Stimulated activated CD8-positive, alpha-beta memory T cell treated with anti-CD3 and anti-CD28 coated beads, Interleukin-12 subunit alpha, Interleukin-12 subunit beta, amount 100 ng/mL, for 24 hours (primary cell): ENCODE measurements around the gene RGL1.

ENCODE experiments used
- DNase-seq: peaks from one replicate; pipeline ENCODE4 v3.0.0-alpha.2; 2020; ENCODE audit errors: extremely low read depth

The RGL1 gene

DNA sequence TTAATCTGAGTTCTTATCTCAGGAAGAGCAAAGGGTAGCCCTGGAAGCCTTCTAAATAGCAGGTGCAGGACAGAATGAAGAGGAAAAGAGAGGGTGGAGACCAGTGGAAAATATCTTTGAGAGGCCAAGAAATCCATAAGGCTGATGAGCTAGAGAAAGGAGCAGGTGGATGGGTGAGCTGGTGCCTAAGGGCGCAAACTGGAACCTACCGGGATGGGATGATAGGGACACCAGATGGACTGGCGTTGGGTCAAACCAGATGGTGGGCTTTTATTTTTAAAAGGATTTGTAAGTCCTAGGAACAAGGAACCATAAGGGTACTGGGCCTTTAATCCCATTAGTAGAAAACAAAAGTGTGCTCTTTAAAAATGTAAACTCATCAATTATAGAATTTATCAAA, 59.7 kb downstream of the RGL1 start:
- DNase-seq = no peak

DNA sequence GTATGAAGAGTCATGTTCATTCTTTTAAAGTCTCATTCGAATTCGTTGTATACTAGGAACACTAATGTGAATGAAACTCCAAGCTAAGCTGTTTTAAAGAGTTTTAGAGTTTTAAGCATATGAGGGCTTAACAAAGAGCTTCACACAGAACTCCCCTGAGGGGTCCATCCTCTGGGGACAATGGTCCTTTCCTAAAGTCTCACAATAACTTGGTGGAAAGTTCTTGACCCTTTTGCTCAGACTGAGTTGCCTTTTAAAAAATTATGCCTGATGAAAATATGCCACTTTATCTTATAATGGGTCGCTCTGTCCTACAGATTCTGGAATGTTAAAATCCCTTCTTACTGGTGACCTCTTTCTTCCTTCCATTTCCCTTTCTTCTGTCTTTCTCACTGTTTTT, 64.3 kb downstream of the RGL1 start:
- no peak for DNase-seq

DNA sequence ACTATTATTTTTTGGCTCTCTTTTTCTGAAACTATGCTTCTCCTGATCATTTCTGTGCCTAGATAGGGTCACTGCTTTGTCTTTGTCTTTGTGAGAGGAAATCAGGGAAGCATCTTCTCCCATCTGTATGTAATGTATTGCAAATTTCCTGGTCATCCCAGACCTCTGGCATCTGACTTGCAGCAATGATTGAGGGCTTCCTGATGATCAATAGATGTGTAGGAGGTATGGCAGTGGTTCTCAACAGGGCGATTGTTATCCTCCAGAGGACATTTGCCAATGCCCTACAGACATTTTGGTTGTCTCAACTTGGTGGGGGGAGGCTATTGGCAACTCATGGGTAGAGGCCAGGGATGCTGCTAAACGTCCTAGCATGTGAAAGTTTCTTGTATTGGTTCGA, 64.7 kb downstream of the RGL1 start:
- no peak for DNase-seq

DNA sequence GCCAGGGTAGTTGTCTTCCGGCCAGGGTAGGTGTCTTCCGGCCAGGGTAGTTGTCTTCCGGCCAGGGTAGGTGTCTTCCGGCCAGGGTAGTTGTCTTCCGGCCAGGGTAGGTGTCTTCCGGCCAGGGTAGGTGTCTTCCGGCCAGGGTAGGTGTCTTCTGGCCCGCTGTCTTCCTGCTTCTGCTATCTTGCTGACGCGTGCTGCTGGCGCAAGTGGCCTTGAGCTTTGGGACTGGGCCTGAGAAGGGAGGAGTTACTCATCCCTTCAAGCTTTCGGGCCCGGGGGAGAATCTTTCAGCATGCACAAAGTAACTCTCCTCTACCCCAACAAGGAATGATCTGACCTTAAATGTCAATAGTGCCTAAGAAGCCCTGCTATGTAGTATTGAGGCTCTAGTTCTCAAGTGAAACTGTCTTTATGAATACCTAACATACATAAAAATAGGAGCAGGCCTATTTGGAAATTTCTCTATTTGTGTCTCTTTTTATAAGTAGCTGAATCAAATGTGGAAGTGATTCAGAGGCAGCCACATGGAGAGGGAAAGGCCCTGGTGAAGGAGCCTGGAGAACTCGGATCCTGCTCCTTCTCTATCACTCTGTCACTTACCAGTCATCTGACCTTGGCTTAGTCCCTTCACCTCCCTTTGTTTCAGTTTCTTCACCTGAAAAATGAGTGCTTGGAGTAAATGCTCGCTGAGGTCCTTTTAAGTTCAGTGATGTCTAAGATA, 65.6 kb downstream of the RGL1 start:
- DNase-seq = no peak

DNA sequence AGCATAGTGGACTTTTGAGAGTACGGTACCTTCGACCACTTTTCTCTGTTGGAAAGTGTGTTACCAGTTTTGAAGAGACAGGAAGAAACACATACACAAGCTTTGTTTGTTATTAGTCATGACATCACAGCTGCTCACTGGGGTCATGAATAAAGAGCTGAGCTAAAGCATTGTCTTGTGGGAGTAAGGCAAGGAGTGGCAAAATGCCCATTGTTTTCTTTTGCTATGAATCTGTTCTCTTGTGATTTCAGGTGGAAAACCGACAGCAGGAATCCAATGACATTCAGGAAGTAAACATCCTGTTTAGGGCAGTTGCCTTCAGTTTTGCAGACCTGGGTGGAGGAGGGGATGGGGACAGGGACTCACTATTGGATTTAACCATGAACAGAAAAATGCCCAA, 66.2 kb downstream of the RGL1 start:
- DNase-seq = no peak

DNA sequence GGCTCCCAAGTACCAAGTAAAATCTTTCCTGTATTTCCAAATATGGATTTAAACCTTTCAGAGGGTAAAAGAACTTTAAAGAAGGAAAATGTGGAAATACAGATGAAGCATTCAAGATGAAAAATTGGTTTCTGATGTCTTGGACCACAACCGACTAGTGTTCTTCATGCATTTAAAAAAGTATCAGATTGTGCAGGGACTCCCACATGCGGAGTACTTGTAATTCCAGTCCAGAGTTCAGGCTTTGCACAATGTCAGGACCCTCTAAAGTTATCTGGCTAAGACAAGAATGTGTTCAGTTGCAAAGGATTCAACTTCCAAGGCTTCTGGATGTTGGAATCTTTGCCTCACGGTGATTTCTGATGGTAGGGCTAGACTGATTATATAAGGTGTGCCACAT, 66.7 kb downstream of the RGL1 start:
- DNase-seq = no peak

DNA sequence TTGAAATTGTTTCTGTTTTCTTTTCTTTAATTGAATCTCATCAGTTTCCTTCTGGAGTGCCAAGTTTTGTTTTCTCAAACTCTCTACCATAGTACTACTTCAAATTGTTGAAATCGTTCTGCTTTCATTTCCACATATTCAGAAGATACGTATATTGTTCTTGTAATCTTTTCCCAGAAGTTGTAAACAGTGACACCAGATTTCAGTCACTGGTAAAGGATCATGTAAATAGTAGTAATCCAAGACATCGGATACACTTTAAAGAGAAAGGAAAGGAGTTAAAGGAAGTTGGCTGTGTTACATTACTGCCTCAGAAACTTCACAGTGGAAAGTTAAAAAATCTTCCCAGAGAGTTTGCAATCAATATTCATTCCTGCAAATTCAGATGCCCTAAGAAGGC, 67.5 kb downstream of the RGL1 start:
- DNase-seq = no peak

DNA sequence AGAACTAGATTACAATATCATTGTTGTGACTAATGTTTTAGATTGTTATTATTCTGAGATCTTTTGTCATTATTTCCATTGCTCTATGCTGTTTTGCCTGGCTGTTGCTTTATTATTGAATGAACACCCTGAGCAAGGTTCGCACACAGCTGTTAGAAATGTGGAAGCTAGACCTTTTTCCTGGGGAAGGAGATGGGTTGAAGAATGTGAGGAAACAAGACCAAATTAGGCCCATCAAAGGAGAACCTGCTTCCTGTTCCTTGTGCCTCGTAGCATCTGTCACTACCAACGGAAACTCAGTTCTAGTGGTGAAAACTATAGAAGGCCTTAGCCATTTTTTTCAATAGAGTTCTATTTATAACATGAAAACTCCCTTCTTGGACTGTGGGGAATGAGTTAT, 68.7 kb downstream of the RGL1 start:
- DNase-seq = no peak

DNA sequence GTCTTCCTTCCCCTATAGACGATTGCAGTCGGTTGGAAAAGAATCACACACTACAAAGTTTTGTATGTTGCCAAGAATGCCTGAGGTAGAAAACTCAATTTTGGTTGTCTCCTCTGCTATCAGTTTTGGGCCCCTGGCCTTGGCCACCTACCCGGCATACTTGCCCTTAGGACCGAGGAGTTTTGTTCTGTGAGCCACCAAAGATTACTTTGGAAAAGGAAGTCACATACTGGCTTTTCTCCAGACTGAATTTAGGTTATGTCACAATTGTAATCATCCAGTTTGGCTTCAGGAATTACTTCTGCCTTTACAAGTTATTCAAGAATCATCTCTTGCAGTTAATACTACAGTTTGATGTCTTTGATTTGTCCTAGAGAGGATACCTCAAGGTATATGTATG, 71.4 kb downstream of the RGL1 start:
- DNase-seq = no peak

DNA sequence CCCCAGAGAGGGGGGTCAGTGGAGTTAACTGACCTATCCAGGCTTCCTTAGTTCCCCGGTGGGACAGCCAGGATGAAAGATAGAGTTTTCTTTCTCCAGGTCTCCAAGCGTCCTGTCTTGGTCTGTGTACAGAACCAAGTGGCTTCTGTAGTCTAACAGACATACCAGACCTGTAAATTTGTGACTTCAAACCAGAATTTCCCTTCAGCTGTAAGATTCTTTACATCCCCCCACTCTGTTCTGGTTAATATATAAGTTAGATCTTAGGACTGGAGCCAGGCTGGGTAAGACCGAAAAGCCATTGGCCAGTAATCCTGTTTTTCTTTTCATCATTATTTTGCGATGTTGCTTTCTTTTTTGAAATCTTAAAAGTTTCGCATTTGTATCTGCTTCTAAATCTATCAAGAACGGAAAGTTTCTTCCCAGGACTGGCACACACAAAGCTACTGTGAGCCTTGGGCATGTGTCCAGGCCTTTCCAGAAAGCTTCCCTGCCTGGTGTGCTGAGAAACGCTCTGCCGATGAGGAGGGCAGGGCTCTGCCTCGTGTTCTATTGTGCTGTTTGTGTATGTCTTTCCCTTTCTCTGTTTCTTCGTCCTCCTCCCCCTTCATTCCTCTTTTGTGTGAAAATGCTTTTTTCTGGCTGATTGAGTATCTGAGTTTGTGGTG, 72.3 kb downstream of the RGL1 start:
- DNase-seq = no peak

DNA sequence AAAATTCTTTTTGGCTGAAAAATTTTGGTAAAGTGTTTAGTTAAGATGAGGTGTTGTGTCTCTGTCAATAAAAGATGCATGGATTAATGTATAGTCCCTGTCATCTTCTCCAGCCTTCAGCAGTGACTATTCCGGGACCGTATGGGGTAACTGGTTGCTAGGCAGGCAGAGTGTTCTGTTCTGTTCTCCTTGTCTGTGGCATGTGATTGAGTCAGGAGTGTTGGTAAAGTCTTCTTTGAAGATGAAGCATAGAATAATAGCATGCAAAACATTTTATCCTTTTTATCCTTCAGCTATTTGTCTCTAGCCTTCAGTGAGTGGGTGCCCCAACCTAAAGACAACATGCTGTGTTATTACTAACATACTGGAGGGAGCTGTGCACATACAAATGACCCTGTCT, 74.6 kb downstream of the RGL1 start:
- DNase-seq = no peak

DNA sequence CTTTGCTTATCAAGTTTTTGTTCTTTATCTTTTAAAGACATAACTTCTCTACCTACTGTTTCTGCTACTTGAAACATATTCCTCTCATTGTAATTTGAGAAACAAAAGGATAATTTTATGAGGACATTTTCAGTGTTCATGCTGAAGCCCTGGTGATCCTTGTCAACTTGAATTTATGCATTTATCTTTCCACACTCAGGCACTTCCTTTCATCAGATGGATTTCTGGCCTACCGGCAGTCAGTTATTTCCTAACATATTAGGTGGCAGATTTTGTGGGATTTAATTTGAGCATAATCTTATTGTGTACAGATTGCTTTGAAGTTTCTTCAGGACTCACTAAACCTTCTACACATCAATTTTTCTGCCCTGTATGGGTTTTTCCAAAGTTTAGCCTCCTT, 75.0 kb downstream of the RGL1 start:
- DNase-seq = no peak

DNA sequence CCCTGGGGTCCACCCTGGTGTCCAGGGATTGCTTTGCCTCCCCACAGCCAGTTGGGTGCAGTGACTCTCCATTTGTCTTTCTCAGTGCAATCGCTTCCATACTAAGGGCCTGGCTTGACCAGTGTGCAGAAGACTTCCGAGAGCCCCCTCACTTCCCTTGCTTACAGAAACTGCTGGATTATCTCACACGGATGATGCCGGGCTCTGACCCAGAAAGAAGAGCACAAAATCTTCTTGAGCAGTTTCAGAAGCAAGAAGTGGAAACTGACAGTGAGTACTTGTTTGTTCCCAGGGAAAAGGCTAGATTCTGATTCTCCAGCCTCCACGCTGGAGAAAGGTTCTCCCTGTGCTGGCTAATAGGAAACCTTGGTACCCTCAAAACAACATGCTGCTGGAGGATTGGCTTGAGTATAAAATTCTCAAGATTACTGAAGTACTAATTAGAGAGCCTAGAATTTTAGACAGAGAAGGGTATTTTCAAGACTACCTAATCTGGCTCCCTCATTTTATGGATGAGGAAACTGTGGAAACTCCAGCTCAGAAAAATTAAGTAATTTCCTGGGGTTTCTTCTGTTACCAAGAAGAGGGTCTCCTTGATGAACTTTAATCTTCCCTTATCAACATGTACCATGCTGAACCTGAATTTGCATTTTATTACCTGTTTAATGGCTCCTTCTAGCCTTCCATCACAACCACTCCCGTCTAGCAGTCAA, 75.8 kb downstream of the RGL1 start:
- DNase-seq = no peak

DNA sequence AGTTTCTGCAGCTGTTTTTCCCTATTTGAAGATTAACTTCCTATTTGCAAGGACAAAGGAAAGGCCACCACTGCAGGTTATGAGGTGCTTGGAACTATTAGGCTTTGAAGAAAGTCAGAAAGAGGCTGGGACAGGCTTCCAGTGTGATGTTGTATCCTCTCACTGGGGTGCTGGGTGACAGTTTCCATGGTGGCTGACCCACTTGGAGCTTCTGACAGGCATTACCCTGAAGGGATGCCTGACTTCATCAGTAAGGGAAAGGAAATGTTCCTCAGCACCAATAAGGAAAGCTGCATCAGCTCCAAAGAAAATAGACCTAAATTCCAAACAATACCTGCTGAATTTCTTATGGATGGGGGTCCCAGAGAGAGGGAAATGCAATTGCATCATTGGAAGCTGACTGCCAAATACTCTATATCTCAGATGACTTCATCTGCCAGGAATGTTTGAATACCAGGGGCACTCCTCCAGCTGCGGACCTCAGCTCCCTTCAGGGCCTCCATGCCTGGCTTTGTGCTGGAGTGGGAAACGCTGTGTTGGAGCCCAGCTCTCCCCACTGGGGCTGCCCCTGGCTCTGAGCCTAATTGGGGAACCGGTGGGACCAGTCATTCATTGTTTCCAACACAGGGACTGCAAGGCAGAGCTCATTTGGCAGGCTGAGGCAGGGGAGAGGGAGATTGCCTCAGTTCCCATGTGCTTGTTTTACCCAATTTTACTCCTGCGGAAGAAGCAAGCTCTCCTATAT, 76.6 kb downstream of the RGL1 start:
- no peak for DNase-seq

DNA sequence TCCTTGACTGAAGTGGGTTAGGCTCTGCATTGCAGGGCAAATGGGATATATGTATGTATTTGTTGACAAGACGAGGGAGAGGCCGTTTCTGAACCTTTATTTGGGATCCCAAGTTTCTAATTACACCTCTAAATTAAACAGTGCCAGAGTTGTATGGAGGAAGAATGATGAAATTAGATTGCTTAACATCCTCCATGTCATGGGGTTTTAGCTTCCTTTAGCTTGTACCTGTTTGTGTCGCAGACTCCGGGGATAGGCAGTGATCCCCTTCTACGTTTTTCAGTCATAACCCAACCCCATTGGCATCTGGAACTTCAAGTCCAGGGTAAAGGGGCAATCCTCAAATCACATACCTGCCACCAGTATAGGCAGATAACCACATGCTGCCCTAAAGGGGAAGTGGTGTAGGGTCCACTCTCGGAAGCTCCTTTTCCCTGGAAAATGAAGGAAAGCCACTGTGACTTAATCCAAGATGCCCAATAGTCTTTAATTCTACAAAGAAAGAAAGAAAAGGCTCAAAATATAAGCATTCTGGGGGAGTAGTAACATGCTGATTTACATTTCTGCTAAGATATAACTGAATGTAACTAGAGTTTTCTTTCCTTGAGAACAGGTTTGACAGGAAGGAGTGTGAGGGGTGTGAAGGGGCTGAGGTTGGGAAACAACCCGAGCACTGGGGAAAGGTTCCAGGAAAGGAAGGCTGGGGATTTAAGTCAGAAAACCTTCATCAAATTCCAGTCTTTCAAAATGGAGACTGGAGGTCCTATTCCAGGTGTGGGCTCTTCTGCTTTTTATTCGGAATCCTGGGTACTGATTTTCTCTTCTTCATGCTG, 77.6 kb downstream of the RGL1 start:
- no peak for DNase-seq

DNA sequence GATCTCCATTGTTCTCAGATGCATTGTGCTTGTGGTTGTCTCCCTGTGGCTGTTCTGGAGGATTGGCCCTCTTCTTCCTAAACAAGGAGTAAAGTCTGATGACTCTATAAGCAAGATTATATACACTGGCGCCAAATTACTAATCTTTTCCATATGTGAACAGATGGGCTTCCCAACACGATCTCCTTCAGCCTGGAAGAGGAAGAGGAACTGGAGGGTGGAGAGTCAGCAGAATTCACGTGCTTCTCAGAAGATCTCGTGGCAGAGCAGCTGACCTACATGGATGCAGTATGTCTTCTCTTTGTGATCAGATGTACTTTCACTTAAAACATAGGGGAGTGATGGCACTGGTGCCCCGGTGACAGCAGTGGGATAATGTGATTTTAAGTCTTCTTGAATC, 78.7 kb downstream of the RGL1 start:
- DNase-seq = no peak

DNA sequence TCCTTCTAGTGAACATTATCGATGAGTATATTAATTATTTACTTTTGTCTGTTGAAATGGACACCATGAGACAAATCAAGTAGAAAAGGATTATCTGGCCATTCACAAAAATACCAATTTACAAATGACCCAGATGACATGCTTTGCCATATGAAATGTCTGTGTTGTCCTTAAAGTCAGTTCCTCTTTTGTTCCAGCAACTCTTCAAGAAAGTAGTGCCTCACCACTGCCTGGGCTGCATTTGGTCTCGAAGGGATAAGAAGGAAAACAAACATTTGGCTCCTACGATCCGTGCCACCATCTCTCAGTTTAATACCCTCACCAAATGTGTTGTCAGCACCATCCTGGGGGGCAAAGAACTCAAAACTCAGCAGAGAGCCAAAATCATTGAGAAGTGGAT, 79.6 kb downstream of the RGL1 start:
- no peak for DNase-seq

DNA sequence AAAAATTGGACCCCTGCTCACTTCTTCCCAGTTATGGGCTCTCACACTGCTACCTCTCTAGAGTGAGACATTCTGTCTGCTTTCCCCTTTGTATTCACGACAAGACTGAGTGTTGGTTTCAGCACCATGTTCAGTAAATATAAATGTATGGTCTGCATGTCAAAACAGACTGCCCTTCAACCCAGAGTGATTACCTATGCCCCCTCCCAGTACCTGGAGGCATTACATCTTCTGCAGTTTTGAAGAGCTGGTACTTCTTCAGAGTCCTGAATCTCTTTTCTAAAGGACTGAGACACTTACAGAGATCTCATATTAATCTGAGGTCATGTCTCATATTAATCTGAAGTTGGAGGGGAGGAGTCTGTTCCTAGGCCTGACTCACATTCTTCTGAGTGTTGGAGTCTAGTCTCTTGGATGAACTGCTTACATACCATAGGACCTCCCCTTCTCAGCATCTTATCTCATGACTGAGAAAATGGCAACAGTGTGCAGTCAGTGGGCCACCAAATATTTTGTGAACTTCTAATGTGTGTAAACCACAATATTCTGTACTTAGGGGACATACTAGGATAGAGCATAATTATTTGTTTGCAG, 80.3 kb downstream of the RGL1 start:
- DNase-seq = no peak

DNA sequence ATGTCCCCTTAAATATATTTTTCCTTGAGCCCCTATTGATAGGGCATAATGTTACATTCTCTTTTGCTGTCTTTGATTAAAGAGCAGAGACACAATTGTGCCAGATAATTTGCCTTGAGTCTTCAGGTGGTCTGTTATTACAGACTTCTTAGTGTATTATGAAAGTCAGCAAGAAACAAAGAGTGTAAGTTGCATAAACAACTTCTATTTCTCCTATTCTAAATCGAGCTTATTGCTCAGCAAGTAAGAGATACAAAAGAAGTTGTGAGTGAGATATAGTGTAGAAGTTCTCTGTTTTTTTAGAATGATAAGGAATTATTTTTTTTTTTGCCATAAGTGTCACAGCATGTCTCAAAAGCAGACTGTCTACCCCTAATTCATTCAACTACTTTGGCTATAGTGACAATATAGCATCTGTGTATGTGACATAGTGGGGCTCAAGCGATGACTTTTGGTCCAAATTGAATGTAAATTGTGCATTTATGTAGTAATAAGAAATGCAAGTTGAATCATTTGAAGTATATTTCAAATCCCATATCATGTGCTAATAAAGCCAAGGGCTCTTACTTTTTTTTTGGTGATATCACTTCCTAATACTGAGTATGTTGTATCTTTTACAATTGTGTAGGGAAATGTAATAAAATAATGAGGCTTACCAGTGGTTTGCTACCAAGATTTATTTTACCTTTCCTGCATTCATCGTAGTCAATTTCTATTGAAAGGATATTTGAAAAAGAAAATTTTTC, 81.3 kb downstream of the RGL1 start:
- no peak for DNase-seq

DNA sequence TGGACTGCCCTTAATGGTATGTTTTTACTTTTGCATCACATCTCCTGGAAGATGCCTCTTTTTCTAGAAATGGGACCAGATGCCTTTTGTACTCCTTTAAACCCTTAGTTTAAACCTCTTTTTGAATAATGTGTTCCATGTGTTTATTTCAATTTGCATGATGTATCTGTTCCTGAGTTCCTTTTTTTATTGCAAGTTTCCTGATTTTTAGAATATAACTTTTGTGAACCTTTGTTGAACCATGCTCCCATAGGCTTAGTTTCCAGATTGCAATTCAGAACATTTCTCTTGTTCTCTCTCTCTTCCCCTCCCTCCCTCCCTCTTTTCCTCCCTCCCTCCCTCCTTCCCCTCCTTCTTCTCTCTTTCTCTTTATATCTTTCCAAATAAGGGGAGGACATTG, 81.9 kb downstream of the RGL1 start:
- DNase-seq = no peak
